HG03280 (cell line): Measurements from ENCODE around the gene CEP170.

ENCODE experiments used
- ATAC-seq: cut with Tn5 transposase; IDR thresholded peaks from one replicate; pipeline ENCODE4 v1.9.1; 2021; ENCODE audit warnings: mild to moderate bottlenecking, moderate library complexity; ENCODE audit not compliant: unreplicated experiment

Gene CEP170

DNA sequence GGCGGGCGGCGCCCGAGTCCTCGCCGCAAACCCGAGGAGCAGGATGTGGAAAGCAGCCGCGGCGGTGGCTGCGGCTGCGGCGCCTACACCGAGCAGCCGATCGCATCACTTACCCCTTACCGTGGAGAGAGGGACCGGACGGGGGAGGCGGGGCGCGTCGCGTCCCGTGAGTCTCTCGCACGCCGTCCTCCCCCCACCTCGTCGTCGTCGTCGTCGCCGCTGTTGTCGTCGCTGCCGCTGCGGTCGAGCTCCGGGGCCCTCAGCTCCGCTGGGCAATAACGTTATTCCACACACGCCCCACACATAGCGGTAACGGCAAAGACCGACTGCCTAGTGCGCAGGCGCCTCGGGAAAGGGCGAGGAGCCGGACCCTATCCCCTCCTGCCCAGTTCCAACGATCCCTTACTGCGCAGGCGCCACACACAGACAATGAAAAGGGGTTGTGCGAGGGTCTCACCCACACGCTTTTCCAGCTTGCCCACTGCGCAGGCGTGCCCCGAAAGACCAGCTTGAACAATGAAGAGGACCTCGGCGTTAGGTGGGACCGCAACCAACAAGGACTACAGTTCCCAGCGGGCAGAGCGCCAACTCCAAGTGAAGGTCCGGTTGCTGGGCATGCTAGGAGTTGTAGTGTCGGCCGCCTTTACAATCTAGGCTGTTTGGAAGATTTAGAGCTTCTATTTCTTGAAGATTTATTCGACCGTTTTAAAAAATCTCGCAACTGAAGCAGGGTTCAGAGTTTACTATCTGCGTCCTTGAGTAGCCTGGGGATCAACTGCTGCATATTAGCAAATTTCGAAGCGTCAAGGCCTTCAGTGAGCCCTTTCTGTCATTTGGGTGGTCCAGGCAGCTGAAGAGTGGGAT, at the start of gene CEP170:
Gene CEP170 (minus strand): TSS at position 355 of the 864 bp plus-strand sequence. CDS start 30,001 bp downstream, outside the sequence.
- peak; percentile 53 for ATAC-seq

- no peak for ATAC-seq
These were observed 46.0 kb upstream of the CEP170 start for GRCh38 chr1:243301059-243301458.

- no peak for ATAC-seq
These were observed 44.0 kb upstream of the CEP170 start for GRCh38 chr1:243299069-243299468.

DNA sequence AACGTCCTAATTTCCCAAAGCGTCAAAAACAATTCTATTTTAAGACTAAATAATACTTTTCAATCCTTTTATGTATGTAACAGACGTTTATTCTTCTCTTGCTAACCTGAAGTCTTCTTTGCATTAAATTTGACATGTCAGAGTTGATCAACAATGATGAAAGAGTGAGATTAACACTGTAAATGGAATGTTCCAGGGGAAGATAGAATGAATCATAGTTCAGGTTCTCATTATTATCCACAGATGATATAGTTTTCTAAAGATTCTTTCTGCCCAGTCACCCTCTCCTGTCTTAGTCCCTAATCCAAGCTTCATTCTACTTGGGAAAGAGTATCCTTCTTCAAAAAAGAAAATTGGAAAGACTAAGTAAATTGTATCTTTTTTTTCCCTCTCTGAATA, 39.6 kb upstream of the CEP170 start:
- ATAC-seq, result no peak

GRCh38 chr1:243293941-243294722, 39.1 kb upstream of the CEP170 start:
- no peak for ATAC-seq

DNA sequence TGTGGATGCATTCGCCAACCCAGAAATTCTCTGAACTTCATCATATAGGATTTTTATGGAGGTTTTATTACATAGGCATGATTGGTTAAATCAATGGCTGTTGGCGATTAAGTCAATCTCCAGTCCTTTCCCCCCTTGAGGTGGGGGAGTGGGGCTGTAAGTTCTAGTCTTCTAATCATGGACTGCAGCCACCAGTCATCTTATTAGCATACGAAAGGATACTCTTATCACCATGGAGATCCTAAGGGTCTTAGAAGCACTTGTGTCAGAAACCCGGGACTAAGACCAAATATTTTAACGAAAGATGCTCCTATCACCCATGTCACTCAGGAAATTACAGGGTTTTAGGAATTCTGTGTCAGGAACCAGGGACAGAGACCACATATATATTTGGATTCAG, 37.0 kb upstream of the CEP170 start:
- ATAC-seq, result no peak

- no peak for ATAC-seq
These were observed 36.2 kb upstream of the CEP170 start for GRCh38 chr1:243291292-243291691.

DNA sequence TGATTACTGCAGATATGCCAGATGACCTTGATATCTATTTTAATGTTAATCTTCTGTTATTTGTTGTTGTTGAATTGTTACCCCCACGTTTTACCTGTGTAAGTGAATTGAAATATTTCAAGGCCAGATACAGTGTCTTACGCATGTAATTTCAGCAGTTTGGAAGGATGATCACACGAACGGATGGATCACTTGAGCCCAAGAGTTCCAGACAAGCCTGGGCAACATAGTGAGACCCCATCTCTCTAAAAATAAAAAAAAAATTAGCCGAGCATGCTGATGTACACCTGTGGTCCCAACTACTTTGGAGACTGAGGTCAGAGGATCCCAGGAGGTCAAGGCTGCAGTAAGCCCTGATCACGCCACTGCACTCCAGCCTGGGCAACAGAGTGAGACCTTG, 33.0 kb upstream of the CEP170 start:
- no peak for ATAC-seq

DNA sequence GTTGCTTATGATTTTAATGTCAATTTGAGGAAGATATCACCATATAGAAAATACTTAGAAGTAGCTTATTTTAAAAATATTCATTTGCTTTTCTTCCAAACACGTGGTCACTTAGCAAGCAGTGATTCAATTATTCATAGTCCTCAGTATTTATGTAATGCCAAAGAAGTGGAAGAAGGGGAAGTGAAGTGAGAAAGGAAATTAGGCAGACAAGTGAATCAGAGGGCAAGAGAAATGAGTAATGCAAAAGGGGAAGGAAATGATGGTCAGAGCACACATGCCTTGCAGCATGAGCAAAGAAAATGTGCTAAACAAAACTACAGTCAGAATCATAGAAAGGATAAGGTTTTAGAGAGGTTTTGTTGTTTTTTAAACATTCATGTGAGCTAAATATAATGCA, 32.6 kb upstream of the CEP170 start:
- ATAC-seq, result peak; percentile 85

DNA sequence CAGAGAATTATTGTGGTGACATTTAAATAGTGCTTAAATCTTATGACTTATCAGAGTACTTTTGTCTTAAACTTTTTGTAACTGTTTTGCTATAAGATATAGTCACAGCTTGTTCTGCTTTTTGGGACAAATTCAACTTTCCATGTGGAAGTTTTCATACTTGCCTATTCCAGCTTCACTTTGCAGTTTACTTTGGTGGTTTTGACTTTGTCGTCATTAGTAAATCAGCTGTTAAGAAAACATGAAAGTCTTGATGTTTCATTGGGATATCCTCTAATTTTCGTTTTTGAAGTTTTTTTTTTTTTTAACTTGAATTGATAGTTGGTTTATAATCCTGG, 32.0 kb upstream of the CEP170 start:
- no peak for ATAC-seq

DNA sequence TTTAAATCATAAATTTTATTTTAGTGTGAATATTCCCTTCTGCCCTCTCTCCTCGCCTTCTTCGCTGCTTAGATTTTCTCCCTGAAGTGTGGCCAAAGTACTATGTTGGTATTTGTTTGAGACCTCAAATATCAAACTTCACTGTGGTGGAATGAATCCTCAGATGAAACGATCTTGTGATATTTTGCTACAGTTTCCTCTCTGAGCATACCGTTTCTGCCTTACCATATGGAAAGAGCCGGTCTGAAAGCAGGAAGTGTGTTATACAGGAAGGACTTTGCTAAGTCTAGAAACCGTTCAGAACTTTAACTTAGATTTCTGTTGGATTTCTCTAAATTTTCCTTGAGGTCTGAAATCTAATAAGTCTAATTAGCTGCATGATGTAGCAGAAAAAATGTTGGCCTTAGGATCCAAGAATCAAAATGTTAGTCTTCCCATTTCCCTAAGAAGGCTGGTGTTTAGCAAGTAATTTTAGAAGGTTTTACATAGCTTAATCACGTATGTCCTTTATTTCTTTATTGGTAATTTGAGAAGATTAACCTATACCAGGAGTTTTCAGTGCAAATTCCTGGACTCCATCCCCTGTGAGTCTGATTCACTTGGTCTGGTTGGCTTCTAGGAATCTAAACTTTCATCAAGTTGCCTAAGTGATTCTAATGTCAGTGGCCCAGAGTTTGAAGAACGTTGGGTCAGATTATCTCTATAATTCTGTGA, 31.5 kb upstream of the CEP170 start:
- ATAC-seq, result no peak

DNA sequence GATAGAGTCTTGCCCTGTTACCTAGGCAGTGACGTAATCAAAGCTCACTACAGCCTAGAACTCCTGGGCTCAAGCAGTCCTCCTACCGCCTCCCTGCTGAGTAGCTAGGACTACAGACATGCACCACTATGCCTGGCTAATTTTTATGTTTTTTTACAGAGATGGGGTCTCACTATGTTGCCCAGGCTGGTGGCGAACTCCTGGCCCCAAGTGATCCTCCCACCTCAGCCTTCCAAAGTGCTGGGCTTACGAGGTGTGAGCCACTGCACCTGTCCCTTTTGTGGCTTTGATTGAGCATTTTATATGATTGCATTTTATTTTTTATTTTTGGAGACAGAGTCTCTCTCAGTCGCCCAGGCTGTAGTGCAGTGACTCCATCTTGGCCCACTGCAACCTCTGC, 26.6 kb upstream of the CEP170 start:
- ATAC-seq, result no peak

GRCh38 chr1:243280571-243281129, 25.6 kb upstream of the CEP170 start:
- no peak for ATAC-seq

GRCh38 chr1:243275316-243275715, 20.2 kb upstream of the CEP170 start:
- ATAC-seq, result no peak

DNA sequence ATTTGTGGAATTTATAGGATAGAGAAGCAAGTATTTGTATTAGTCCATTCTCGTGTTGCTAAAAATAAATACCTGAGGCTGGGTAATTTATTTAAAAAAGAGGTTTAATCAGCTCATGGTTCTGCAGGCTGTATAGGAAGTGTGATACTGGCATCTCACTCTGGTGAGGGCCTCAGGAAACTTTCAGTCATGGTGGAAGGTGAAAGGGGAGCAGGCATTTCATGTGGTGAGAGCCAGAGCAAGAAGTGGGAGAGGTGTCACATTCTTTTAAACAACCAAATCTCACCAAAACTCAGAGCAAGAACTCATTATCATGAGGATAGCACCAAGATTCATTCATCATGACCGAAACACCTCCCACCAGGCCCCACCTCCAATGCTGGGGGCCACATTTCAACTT, 18.9 kb upstream of the CEP170 start:
- no peak for ATAC-seq

DNA sequence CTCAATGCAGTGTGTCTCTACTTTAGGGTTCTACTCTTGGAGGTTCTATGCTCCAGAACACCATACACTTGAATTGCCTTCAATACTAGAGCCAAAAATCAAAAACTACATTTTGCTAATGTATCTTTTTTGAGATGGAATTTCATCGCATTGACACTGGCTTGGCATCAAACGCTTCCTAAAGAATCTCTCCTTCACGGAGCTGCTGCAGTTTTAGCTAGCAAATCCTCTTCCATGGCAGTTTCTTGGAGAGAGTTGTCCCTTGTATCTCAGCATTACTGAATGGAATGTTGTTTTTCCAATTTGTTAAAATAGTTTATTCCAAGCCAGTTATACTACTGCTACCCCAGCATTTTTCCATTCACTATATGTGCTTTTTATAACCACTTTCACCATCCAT, 18.4 kb upstream of the CEP170 start:
- ATAC-seq, result no peak

DNA sequence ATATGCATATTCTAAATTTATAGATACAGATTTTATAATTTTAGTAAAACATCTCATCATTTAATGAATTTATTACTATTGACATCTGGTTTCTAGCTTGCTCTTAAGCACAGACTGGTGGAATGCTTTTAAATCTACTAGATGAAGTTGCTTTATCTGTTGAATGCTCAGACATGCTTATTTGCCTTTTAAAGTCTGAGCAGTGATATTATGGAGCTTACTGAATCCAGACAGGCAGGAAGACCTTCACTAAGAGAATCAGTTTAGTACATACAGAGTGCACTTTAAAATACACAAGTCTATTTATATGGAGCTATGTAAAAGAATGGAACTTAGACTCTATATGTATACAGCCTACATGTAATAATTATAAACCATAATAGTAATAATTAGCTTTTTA, 17.3 kb upstream of the CEP170 start:
- ATAC-seq, result no peak

DNA sequence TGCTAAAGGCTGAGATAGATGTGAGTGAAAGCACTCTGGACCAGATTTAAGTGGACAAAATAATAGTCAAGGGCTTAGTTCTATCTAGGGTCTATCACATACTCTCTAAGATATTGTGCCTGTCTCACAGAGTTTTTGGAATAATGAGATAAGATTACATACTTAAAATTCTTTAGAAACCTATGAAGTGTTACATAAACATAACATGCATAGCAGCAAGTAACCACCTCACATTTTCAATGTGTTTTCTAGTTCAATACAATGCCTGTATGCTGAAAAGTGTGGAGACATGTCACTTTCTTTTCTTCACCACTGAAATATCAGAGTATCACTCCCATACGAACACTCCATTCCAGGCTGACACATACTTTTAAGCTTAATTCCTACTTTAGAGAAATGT, 16.9 kb upstream of the CEP170 start:
- no peak for ATAC-seq

DNA sequence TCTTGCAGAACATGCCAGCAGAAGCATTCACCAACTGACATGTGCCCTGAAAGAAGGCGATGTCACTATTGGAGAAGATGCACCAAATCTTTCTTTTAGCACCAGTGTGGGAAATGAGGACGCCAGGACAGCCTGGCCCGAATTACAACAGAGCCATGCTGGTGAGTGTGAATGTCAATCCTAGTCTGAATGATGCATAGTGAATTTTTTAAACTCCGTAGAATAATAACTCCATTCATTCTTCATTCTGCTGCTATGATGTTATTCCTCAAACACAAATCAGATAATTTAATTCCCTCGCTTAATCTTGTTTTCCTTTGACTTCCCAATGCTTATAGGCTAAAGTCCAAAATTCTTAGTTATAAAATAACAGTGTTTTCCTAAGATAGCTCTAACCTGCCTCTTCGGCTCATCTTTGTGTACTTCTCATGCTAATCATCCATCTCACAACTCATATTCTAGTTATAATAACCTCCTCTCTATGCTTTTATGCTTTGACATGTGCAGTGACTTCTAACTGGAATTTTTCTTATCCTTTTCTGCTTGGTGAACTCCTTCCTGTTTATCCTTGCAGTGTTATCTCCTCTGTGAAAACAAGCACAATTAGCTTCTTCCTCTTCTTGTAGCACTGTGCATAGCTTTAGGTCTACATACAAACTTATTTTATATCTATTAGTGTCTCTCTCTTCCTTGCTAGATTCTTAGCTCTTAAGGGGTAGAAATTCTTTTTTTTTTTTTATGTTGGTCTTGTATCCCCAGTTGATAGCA, 15.2 kb upstream of the CEP170 start:
- no peak for ATAC-seq

DNA sequence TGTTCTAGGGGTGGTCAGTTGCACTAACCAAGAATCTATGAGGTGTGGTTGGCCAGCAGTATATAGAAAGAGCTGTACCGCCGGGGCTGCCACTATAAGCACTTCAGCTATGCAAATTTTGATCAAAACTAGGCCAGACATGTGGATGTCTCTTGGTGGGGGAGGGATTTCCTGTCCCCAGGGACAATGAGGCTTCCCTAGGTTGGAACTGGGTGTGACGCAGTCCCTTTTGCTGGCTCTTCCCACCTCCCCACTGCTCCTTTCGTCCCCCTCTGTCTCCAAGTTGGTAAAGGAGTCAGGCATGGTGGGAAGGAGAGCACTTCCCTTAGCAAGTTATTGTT, 14.3 kb upstream of the CEP170 start:
- ATAC-seq, result peak; percentile 67
